H9 (cell line): ENCODE results near the gene KAT5. TPM values are rescaled to one million over a fixed set of nuclear protein-coding genes. Genes with fewer than 3 reads are reported as not detected.

ENCODE experiments used
- DNase-seq: peaks from one replicate; pipeline ENCODE4 v3.0.0-alpha.2; 2017
- H2AFZ ChIP-seq: one replicate; pipeline ENCODE4 v1.6.1; 2013; ENCODE audit warnings: mild to moderate bottlenecking, low read length, control low read depth, moderate library complexity
- H2AK5ac ChIP-seq: 2 replicates; pipeline ENCODE4 v1.6.1; 2013; ENCODE audit warnings: low read length, control low read depth, mixed read lengths; ENCODE audit not compliant: insufficient read length
- H2BK120ac ChIP-seq: one replicate; pipeline ENCODE4 v1.6.1; 2013; ENCODE audit warnings: low read depth, mild to moderate bottlenecking, low read length, control low read depth, inconsistent platforms; ENCODE audit not compliant: poor library complexity, severe bottlenecking
- H2BK12ac ChIP-seq: 2 replicates; pipeline ENCODE4 v1.6.1; 2013; ENCODE audit warnings: low read length, control low read depth, mixed read lengths, low read depth; ENCODE audit not compliant: insufficient read length
- H2BK15ac ChIP-seq: 2 replicates; pipeline ENCODE4 v1.6.1; 2013; ENCODE audit warnings: low read depth, low read length, control low read depth
- H2BK20ac ChIP-seq: one replicate; pipeline ENCODE4 v1.6.1; 2013; ENCODE audit warnings: low read depth, mild to moderate bottlenecking, low read length, control low read depth, inconsistent platforms; ENCODE audit not compliant: poor library complexity, severe bottlenecking
- H2BK5ac ChIP-seq: 2 replicates; pipeline ENCODE4 v1.6.1; 2013; ENCODE audit warnings: low read length, control low read depth, mixed read lengths; ENCODE audit not compliant: insufficient read length
- H3K14ac ChIP-seq: 2 replicates; pipeline ENCODE4 v1.6.1; 2013; ENCODE audit warnings: low read length, control low read depth; ENCODE audit not compliant: insufficient read depth
- H3K18ac ChIP-seq: 2 replicates; pipeline ENCODE4 v1.6.1; 2013; ENCODE audit warnings: low read depth, mild to moderate bottlenecking, mixed read lengths, low read length, control low read depth; ENCODE audit not compliant: insufficient read length
- H3K23ac ChIP-seq: 2 replicates; pipeline ENCODE4 v1.6.1; 2013; ENCODE audit warnings: low read length, control low read depth, mixed read lengths, low read depth; ENCODE audit not compliant: insufficient read length
- H3K23me2 ChIP-seq: 2 replicates; pipeline ENCODE4 v1.6.1; 2013; ENCODE audit warnings: low read depth, mild to moderate bottlenecking, mixed read lengths, low read length, control low read depth; ENCODE audit not compliant: insufficient read length, poor library complexity, severe bottlenecking
- H3K27ac ChIP-seq: 2 replicates; pipeline ENCODE4 v1.5.1; 2013; ENCODE audit warnings: low read length, control low read depth, mixed read lengths, low read depth; ENCODE audit not compliant: insufficient read length
- H3K27me3 ChIP-seq: 2 replicates; pipeline ENCODE4 v1.6.1; 2013; ENCODE audit warnings: low read length, control low read depth, inconsistent platforms; ENCODE audit not compliant: insufficient read depth
- H3K4ac ChIP-seq: 2 replicates; pipeline ENCODE4 v1.6.1; 2013; ENCODE audit warnings: low read depth, mild to moderate bottlenecking, control low read depth, inconsistent platforms, low read length, moderate library complexity
- H3K4me1 ChIP-seq: 2 replicates; pipeline ENCODE4 v1.6.1; 2013; ENCODE audit warnings: low read length, control low read depth, inconsistent platforms; ENCODE audit not compliant: insufficient read depth
- H3K4me2 ChIP-seq: 2 replicates; pipeline ENCODE4 v1.6.1; 2013; ENCODE audit warnings: low read length, control low read depth, mixed read lengths; ENCODE audit not compliant: insufficient read length, insufficient read depth
- H3K56ac ChIP-seq: 2 replicates; pipeline ENCODE4 v1.6.1; 2013; ENCODE audit warnings: low read depth, mild to moderate bottlenecking, mixed read lengths, low read length, control low read depth; ENCODE audit not compliant: insufficient read length
- H3K79me1 ChIP-seq: 2 replicates; pipeline ENCODE4 v1.6.1; 2013; ENCODE audit warnings: low read depth, mild to moderate bottlenecking, moderate library complexity, low read length, control low read depth, inconsistent platforms; ENCODE audit not compliant: insufficient read depth, poor library complexity, severe bottlenecking
- H3K79me2 ChIP-seq: 2 replicates; pipeline ENCODE4 v1.6.1; 2013; ENCODE audit warnings: low read length, control low read depth, inconsistent platforms; ENCODE audit not compliant: insufficient read depth
- H3K9ac ChIP-seq: 2 replicates; pipeline ENCODE4 v1.6.1; 2013; ENCODE audit warnings: low read length, control low read depth, mixed read lengths; ENCODE audit not compliant: insufficient read length; ENCODE audit errors: extremely low read depth
- H3K9me3 ChIP-seq: one replicate; pipeline ENCODE4 v1.6.1; 2013; ENCODE audit warnings: low read depth, low read length, inconsistent platforms; ENCODE audit not compliant: control insufficient read depth
- H3T11ph ChIP-seq: one replicate; pipeline ENCODE4 v1.6.1; 2013; ENCODE audit warnings: mild to moderate bottlenecking, low read length, control low read depth, inconsistent platforms
- H4K20me1 ChIP-seq: one replicate; pipeline ENCODE4 v1.6.1; 2013; ENCODE audit not compliant: control insufficient read depth, insufficient read length, insufficient read depth
- H4K5ac ChIP-seq: 2 replicates; pipeline ENCODE4 v1.6.1; 2013; ENCODE audit warnings: low read depth, mild to moderate bottlenecking, mixed read lengths, low read length, control low read depth; ENCODE audit not compliant: insufficient read length
- H4K8ac ChIP-seq: replicated peaks from 2 replicates; pipeline ENCODE4 v1.6.1; 2013; ENCODE audit warnings: low read length, control low read depth, mixed read lengths, low read depth; ENCODE audit not compliant: insufficient read length
- H4K91ac ChIP-seq: 2 replicates; pipeline ENCODE4 v1.6.1; 2013; ENCODE audit warnings: low read depth, mild to moderate bottlenecking, moderate library complexity, mixed read lengths, low read length, control low read depth; ENCODE audit not compliant: insufficient read length
- H3K27ac Mint-ChIP-seq, 3 experiments: 2 replicates in 2 of 3; 3 replicates in 1 of 3; pipeline ENCODE4 v1.8.0; 2020 to 2021; ENCODE audit warnings: mixed read lengths in 3 of 3, mild to moderate bottlenecking in 1 of 3, moderate library complexity in 1 of 3
- H3K27me3 Mint-ChIP-seq: 2 replicates; pipeline ENCODE4 v1.8.0; 2021; ENCODE audit warnings: low read depth, mild to moderate bottlenecking, moderate library complexity, mixed read lengths
- H3K36me3 Mint-ChIP-seq, 3 experiments: 2 replicates in 2 of 3; 3 replicates in 1 of 3; pipeline ENCODE4 v1.8.0; 2020 to 2021; ENCODE audit warnings: low read depth in 3 of 3, mixed read lengths in 3 of 3; ENCODE audit not compliant: insufficient read depth in 1 of 3
- H3K4me1 Mint-ChIP-seq, 2 experiments: 2 replicates each; pipeline ENCODE4 v1.8.0; 2020; ENCODE audit warnings: mixed read lengths in 2 of 2
- H3K4me3 Mint-ChIP-seq, 2 experiments: 2 replicates in 1 of 2; 3 replicates in 1 of 2; pipeline ENCODE4 v1.8.0; 2020 to 2021; ENCODE audit warnings: mild to moderate bottlenecking in 2 of 2, mixed read lengths in 2 of 2, moderate library complexity in 1 of 2
- H3K9me3 Mint-ChIP-seq, 2 experiments: 2 replicates in 1 of 2; 3 replicates in 1 of 2; pipeline ENCODE4 v1.8.0; 2020; ENCODE audit warnings: mild to moderate bottlenecking in 2 of 2, mixed read lengths in 2 of 2, moderate library complexity in 1 of 2
- WGBS: extraction: QIAGEN DNeasy Blood & Tissue Kit; methylation state at CpG from one replicate; pipeline ENCODE4 v1.1.7; 2013; ENCODE audit warnings: missing lambda C conversion rate, low lambda C conversion rate, mixed read lengths; ENCODE audit not compliant: insufficient read length; ENCODE audit errors: extremely low coverage; 5-methylcytosine and 5-hydroxymethylcytosine counted together
- total RNA-seq: library from RNA; stranded (reverse); gene quantifications from 2 replicates; pipeline ENCODE4 v1.2.1, GENCODE V29; 2021
- TF ChIP-seq, protein P1 (sequence below): fragments of 200-600 bp; sonication (generic); conservative IDR thresholded peaks from 3 replicates; pipeline ENCODE4 v1.8.0; 2021; ENCODE audit warnings: antibody characterized with exemption, mild to moderate bottlenecking

The KAT5 gene
- total RNA-seq, 1 experiment from 2014 or later = 56.7 TPM

DNA sequence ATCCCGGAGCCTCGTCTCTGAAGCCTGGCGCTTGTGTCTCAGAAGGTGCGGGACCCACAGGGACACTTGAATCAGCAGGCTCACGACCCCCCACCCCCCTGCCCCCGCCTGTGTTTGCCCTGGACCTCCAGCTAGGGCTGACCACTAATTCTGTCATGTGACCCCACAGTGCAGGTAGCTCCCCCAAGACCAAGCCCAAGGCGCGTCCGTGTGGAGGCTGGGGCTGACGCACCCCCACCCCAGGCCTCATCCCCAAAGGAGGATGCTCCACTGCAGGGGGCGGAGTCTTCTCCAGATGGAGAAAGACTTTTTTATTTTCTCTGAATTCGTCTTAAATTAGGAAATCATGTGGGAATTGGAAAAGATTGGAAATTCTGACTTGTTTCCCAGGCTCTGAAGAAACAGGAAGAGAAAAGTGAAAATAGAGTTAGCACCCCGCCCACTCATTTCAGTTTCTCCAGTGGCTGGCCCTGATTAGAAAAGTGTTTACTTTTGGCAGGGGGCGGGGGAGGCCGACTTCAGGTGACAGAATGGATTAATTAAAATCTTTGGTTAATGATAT, 48.3 kb upstream of the KAT5 start:
- no peaks in the 10 kb centered on the region for H3K4me1 ChIP-seq
- no peak overlapping the region for H3K18ac ChIP-seq
- H3K4me2 ChIP-seq = peak overlapping the region; percentile 67
- no peaks in the 10 kb centered on the region for H4K20me1 ChIP-seq
- no peaks in the 10 kb centered on the region for H3K27me3 Mint-ChIP-seq
- peak overlapping the region; percentile 14 for H3K9ac ChIP-seq
- no peak overlapping the region for H3T11ph ChIP-seq
- no peak overlapping the region for H2BK12ac ChIP-seq
- peak overlapping the region; percentile 81 to 87 for H3K4me3 Mint-ChIP-seq
- peaks cover 4 to 6% of the 10 kb centered on the region in 2 experiments for H3K4me1 Mint-ChIP-seq
- peaks cover 3% of the 10 kb centered on the region for H3K79me1 ChIP-seq
- no peak overlapping the region for H3K56ac ChIP-seq
- no peak overlapping the region for H2BK5ac ChIP-seq
- no peak overlapping the region for H4K5ac ChIP-seq
- peaks cover 19 to 26% (median 23%) of the 10 kb centered on the region in 3 experiments; a peak in 6 of 7 replicates for H3K36me3 Mint-ChIP-seq
- no peak overlapping the region for H2AFZ ChIP-seq
- no peak overlapping the region for H3K27ac ChIP-seq
- no peaks in the 10 kb centered on the region for H3K9me3 ChIP-seq
- no peak overlapping the region for H2BK20ac ChIP-seq
- no peak overlapping the region for H2BK120ac ChIP-seq
- peak overlapping the region; percentile 68 to 96 (median 85); a peak in 4 of 7 replicates for H3K27ac Mint-ChIP-seq
- no peaks in the 10 kb centered on the region for H3K79me2 ChIP-seq
- no peaks in the 10 kb centered on the region for H3K27me3 ChIP-seq
- H4K8ac ChIP-seq = no peak overlapping the region
- TF ChIP-seq, protein P1, sequence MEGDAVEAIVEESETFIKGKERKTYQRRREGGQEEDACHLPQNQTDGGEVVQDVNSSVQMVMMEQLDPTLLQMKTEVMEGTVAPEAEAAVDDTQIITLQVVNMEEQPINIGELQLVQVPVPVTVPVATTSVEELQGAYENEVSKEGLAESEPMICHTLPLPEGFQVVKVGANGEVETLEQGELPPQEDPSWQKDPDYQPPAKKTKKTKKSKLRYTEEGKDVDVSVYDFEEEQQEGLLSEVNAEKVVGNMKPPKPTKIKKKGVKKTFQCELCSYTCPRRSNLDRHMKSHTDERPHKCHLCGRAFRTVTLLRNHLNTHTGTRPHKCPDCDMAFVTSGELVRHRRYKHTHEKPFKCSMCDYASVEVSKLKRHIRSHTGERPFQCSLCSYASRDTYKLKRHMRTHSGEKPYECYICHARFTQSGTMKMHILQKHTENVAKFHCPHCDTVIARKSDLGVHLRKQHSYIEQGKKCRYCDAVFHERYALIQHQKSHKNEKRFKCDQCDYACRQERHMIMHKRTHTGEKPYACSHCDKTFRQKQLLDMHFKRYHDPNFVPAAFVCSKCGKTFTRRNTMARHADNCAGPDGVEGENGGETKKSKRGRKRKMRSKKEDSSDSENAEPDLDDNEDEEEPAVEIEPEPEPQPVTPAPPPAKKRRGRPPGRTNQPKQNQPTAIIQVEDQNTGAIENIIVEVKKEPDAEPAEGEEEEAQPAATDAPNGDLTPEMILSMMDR = no peak
- H3K9me3 Mint-ChIP-seq = no peaks in the 10 kb centered on the region
- H3K23me2 ChIP-seq = peaks cover 13% of the 10 kb centered on the region
- no peak overlapping the region for H3K4ac ChIP-seq
- DNase-seq = no peak
- peak overlapping the region; percentile 64; the same call in 1 of the 2 replicates for H3K14ac ChIP-seq
- no CpG with 5 or more reads among the region's 15 CpGs for WGBS
- no peak overlapping the region for H2BK15ac ChIP-seq
- H3K23ac ChIP-seq = no peak overlapping the region
- H2AK5ac ChIP-seq = no peak overlapping the region
- H4K91ac ChIP-seq = no peak overlapping the region
